Measurements from ENCODE around the gene CD164L2. TPM values are rescaled to one million over a fixed set of nuclear protein-coding genes. Genes with fewer than 3 reads are reported as not detected.

Gene CD164L2
- total RNA-seq, 1 donor from 2014 or later = not detected

- H3K4me3 Mint-ChIP-seq (ENCODE audit: unreplicated experiment) = no peak overlapping the region
- H3K9me3 ChIP-seq (ENCODE audit: insufficient read depth, low read depth, low read length) = no peaks in the 10 kb centered on the region
- H3K4me1 Mint-ChIP-seq (ENCODE audit: low read depth, unreplicated experiment) = peaks cover 39% of the 10 kb centered on the region
- H2AFZ ChIP-seq (ENCODE audit: low read depth, low read length) = no peak overlapping the region
- no peak overlapping the region for H3K27ac ChIP-seq (ENCODE audit: low read depth, low read length)
- TF ChIP-seq CTCF (IDR thresholded peaks at IDR 0.05; ENCODE audit: insufficient read depth, low read depth, low read length) (no peak), EZH2 (IDR thresholded peaks at IDR 0.05; ENCODE audit: insufficient read depth, low read length) (no peak)
- no peaks in the 10 kb centered on the region for H3K9me3 Mint-ChIP-seq (ENCODE audit: unreplicated experiment)
- H3K27me3 ChIP-seq (ENCODE audit: insufficient read depth, low read length) = no peaks in the 10 kb centered on the region
- H3K79me2 ChIP-seq (ENCODE audit: insufficient read depth, low read length) = peaks cover 59% of the 10 kb centered on the region
- FAIRE-seq (no peak), DNase-seq (ENCODE audit: low read depth) (no peak)
- peaks cover 55% of the 10 kb centered on the region for H4K20me1 ChIP-seq (ENCODE audit: insufficient read depth, low read length)
- no peaks in the 10 kb centered on the region for H3K27me3 Mint-ChIP-seq (ENCODE audit: low read depth, unreplicated experiment)
- peaks cover 9% of the 10 kb centered on the region for H3K36me3 Mint-ChIP-seq (ENCODE audit: low read depth, unreplicated experiment)
- no peak overlapping the region for H3K4me2 ChIP-seq (ENCODE audit: low read length)
- no peak overlapping the region for H3K4me3 ChIP-seq (ENCODE audit: insufficient read depth, low read depth, low read length)
- peak overlapping the region; percentile 70 for H3K27ac Mint-ChIP-seq (ENCODE audit: unreplicated experiment)
- H3K4me1 ChIP-seq (ENCODE audit: insufficient read depth, low read length) = peaks cover 6% of the 10 kb centered on the region
- H3K9ac ChIP-seq (ENCODE audit: low read length) = no peak overlapping the region
- H3K36me3 ChIP-seq (ENCODE audit: insufficient read depth, low read length) = peaks cover 3% of the 10 kb centered on the region
These were observed 45.3 kb upstream of the CD164L2 start for GRCh38 chr1:27428316-27429028.

- no peak overlapping the region for H3K4me3 Mint-ChIP-seq (ENCODE audit: unreplicated experiment)
- FAIRE-seq = no peak
- peaks cover 6% of the 10 kb centered on the region for H3K4me1 ChIP-seq (ENCODE audit: insufficient read depth, low read length)
- H3K27ac Mint-ChIP-seq (ENCODE audit: unreplicated experiment) = peak overlapping the region; percentile 60
- H3K27ac ChIP-seq (ENCODE audit: low read depth, low read length) = no peak overlapping the region
- H3K79me2 ChIP-seq (ENCODE audit: insufficient read depth, low read length) = peaks cover 56% of the 10 kb centered on the region
- H3K36me3 ChIP-seq (ENCODE audit: insufficient read depth, low read length) = peaks cover 3% of the 10 kb centered on the region
- no peaks in the 10 kb centered on the region for H3K27me3 Mint-ChIP-seq (ENCODE audit: low read depth, unreplicated experiment)
- peaks cover 9% of the 10 kb centered on the region for H3K36me3 Mint-ChIP-seq (ENCODE audit: low read depth, unreplicated experiment)
- no peak overlapping the region for H3K4me3 ChIP-seq (ENCODE audit: insufficient read depth, low read depth, low read length)
- no peaks in the 10 kb centered on the region for H3K9me3 ChIP-seq (ENCODE audit: insufficient read depth, low read depth, low read length)
- H2AFZ ChIP-seq (ENCODE audit: low read depth, low read length) = no peak overlapping the region
- no peak for TF ChIP-seq EZH2 (IDR thresholded peaks at IDR 0.05; ENCODE audit: insufficient read depth, low read length)
- TF ChIP-seq CTCF (IDR thresholded peaks at IDR 0.05; ENCODE audit: insufficient read depth, low read depth, low read length) = no peak
- H3K9me3 Mint-ChIP-seq (ENCODE audit: unreplicated experiment) = no peaks in the 10 kb centered on the region
- peaks cover 39% of the 10 kb centered on the region for H3K4me1 Mint-ChIP-seq (ENCODE audit: low read depth, unreplicated experiment)
- H4K20me1 ChIP-seq (ENCODE audit: insufficient read depth, low read length) = peaks cover 50% of the 10 kb centered on the region
- DNase-seq (ENCODE audit: low read depth) = no peak
- H3K4me2 ChIP-seq (ENCODE audit: low read length) = no peak overlapping the region
- no peaks in the 10 kb centered on the region for H3K27me3 ChIP-seq (ENCODE audit: insufficient read depth, low read length)
- H3K9ac ChIP-seq (ENCODE audit: low read length) = no peak overlapping the region
These were observed 44.7 kb upstream of the CD164L2 start for GRCh38 chr1:27427816-27428315.

GRCh38 chr1:27427329-27427728, 44.2 kb upstream of the CD164L2 start:
- Mint-ChIP-seq H3K27me3 (ENCODE audit: low read depth, unreplicated experiment) (no peaks in the 10 kb centered on the region), H3K4me3 (ENCODE audit: unreplicated experiment) (no peak overlapping the region), H3K4me1 (ENCODE audit: low read depth, unreplicated experiment) (peaks cover 41% of the 10 kb centered on the region), H3K36me3 (ENCODE audit: low read depth, unreplicated experiment) (peaks cover 9% of the 10 kb centered on the region), H3K9me3 (ENCODE audit: unreplicated experiment) (no peaks in the 10 kb centered on the region), H3K27ac (ENCODE audit: unreplicated experiment) (no peak overlapping the region)
- Histone ChIP-seq H3K9ac (ENCODE audit: low read length) (no peak overlapping the region), H3K4me1 (ENCODE audit: insufficient read depth, low read length) (peaks cover 6% of the 10 kb centered on the region), H3K27ac (ENCODE audit: low read depth, low read length) (no peak overlapping the region), H3K4me3 (ENCODE audit: insufficient read depth, low read depth, low read length) (no peak overlapping the region), H3K4me2 (ENCODE audit: low read length) (no peak overlapping the region), H3K79me2 (ENCODE audit: insufficient read depth, low read length) (peaks cover 55% of the 10 kb centered on the region), H3K27me3 (ENCODE audit: insufficient read depth, low read length) (no peaks in the 10 kb centered on the region), H4K20me1 (ENCODE audit: insufficient read depth, low read length) (peaks cover 50% of the 10 kb centered on the region), H3K36me3 (ENCODE audit: insufficient read depth, low read length) (peaks cover 3% of the 10 kb centered on the region), H3K9me3 (ENCODE audit: insufficient read depth, low read depth, low read length) (no peaks in the 10 kb centered on the region), H2AFZ (ENCODE audit: low read depth, low read length) (no peak overlapping the region)
- TF ChIP-seq EZH2 (IDR thresholded peaks at IDR 0.05; ENCODE audit: insufficient read depth, low read length) (no peak), CTCF (IDR thresholded peaks at IDR 0.05; ENCODE audit: insufficient read depth, low read depth, low read length) (no peak)
- DNase-seq (ENCODE audit: low read depth) (no peak), FAIRE-seq (no peak)

Measured in astrocyte (in vitro differentiated cells and primary cell).